ENCODE results near the gene VTA1.
"Not testable (repeated sequence)": the region's sequence is repeated elsewhere in the genome, so short reads cannot be mapped to it uniquely, and the experiment has no call there.

VTA1 gene

DNA sequence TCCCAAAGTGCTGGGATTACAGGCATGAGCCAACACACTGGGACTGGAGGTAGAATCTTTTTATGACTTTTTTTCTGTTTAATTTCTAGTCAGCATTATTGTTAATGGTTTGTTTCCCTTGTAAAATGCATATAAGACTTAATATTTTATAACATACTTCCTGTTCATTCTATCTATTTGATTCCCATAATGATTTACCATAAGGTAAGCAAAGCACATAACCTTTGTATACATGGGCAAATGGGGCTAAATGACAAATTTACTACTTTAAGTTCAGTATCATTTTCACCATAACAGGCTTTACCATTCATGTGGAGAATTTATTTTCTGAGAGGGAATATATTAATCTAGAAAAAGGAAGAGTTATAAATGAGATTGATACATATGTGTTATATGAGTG lies 24.3 kb downstream of the VTA1 start:
- DNase-seq (ENCODE audit: low read depth) = no peak

DNA sequence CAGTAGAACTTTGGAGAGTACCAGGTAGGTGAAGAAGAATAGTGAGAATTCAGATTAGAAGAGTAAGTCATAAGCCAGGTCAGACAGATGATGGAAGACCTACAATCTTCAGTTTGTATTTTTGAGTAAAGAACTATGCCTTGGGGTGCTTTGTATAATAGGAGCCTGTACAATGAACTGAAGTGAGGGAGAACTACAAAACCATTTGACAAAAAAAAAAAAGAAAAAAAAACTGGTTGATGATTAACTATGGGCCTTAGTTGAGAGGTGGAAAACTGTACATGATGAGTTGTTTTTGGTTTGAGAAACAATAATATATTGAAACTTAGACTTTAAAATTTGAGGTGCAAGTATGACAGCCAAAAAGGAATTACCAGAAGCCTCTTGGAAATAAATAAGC lies 25.7 kb downstream of the VTA1 start:
- no peak for DNase-seq (ENCODE audit: low read depth)

DNA sequence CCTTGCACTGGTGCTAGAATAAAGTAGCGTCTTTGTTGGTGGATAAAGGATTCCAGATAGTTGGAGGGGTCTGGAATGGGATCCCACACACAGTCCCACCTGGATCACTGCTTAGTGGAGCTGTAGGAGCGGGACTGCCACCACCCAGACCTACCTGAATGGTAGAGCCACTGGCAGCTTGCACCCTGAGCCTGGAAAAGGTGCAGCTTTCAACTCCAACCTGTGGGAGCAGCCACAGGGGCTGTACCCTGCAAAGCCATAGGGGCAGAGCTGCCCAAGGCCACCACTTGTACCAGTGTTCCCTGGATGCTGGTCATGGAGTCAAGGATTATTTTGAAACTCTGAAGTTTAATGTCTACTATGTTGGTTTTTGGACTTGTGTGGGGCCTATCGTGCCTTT lies 26.9 kb downstream of the VTA1 start:
- DNase-seq (ENCODE audit: low read depth) = no peak

- DNase-seq (ENCODE audit: low read depth) = no peak
These were observed 27.6 kb downstream of the VTA1 start for GRCh38 chr6:142174703-142175102.

DNA sequence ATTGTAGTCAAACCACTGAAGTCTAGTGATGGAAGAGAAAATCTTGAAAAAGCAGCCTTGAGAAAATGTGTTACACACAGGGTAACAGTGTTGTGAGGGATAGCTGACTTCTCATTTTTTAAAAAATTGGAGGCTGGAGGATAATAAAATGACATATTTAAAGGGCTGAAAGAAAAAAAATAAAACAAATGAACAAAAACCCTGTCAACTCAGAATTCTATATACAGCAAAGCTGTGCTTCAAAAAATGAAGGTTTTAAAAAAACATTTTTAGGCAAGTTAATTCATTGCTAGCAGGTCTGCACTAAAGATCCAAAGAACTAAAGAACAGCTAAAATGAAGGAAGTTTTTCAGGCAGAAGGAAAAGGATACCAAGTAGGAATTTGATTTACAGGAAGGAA lies 31.1 kb downstream of the VTA1 start:
- no peak for DNase-seq (ENCODE audit: low read depth)

GRCh38 chr6:142182004-142182403 lies 34.9 kb downstream of the VTA1 start:
- DNase-seq (ENCODE audit: low read depth) = no peak

GRCh38 chr6:142183351-142183750 lies 36.3 kb downstream of the VTA1 start:
- no peak for DNase-seq (ENCODE audit: low read depth)

- DNase-seq (ENCODE audit: low read depth) = no peak
These were observed 37.2 kb downstream of the VTA1 start for GRCh38 chr6:142184307-142184706.

- DNase-seq (ENCODE audit: low read depth) = no peak
These were observed 38.6 kb downstream of the VTA1 start for GRCh38 chr6:142185641-142186040.

DNA sequence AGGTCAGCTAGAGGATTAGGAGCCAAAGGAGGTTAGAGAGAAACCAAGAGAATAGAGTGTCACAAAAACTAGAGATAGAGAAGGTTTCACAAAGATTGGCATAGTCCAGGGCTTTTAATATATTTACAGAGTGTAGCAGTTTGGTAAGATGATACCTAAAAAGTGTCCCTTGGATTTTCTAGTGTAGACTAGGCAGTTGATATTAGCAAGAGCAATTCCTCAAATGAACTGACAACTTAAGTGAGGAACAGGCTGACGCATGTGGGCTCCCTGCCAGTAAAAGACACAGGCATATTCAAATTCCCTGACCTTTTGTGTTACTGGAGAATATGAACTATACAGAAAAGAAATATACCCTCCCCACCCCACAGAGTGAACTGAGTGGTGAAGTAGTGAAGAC lies 40.1 kb downstream of the VTA1 start:
- no peak for DNase-seq (ENCODE audit: low read depth)

GRCh38 chr6:142188341-142188740 lies 41.3 kb downstream of the VTA1 start:
- not testable (repeated sequence) for DNase-seq (ENCODE audit: low read depth)

- DNase-seq (ENCODE audit: low read depth) = no peak
These were observed 42.0 kb downstream of the VTA1 start for GRCh38 chr6:142189057-142189456.

DNA sequence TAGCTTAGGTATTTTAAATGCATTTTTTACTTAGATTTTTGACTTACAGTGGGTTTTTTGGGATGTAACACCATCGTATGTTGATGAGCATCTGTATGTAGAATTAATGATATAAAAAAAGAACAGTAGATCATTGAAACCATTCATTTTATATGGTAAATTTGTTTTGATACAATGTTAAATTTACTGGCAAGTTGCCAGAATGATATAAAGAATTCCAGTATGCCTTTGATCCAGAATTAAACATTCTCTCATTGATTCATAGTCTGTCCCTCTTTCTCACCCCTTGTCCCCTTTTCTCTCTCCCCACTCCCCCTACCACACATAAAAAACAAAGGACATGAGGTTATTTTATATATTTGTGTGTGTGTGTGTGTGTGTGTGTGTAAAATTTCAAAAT lies 45.3 kb downstream of the VTA1 start:
- DNase-seq (ENCODE audit: low read depth) = no peak

DNA sequence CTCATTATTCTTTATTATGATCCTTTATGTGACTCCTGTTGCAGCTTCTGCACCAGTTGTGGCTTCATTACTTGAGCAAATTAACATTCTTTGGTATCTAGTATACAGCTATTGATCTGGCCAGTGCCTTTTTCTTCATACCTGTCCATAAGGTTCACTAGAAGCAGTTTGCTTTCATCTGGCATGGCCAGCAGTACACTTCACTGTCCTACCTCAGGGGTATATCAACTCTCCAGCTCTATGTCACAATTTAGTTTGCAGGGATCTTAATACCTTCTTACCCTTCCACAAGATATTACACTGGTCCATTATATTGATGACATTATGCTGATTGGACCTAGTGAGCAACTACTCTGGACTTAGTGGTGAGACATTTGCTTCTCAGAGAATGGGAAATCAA lies 46.6 kb downstream of the VTA1 start:
- no peak for DNase-seq (ENCODE audit: low read depth)

GRCh38 chr6:142195862-142196541 lies 48.9 kb downstream of the VTA1 start:
- no peak for DNase-seq (ENCODE audit: low read depth)

- DNase-seq (ENCODE audit: low read depth) = no peak
These were observed 54.0 kb downstream of the VTA1 start for GRCh38 chr6:142200846-142201628.

- peak; percentile 13 for DNase-seq (ENCODE audit: low read depth)
These were observed 60.3 kb downstream of the VTA1 start for GRCh38 chr6:142207265-142207877.

DNA sequence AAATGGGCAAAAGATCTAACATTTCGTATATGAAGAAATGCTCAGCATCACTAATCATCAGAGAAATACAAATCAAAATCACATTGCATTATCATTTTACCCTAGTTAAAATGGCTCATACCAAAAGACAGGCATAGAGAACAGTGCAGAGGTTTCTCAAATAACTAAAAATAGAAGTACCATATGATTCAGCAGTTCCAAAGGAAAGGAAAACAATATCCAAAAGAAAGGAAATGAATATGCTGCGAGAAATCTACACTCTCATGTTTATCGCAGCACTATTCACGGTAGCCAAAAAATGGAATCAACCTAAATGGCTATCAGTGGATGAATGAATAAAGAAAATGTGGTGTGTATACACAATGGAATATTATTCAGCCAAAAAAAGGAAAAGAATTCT lies 63.5 kb downstream of the VTA1 start:
- DNase-seq (ENCODE audit: low read depth) = no peak

DNA sequence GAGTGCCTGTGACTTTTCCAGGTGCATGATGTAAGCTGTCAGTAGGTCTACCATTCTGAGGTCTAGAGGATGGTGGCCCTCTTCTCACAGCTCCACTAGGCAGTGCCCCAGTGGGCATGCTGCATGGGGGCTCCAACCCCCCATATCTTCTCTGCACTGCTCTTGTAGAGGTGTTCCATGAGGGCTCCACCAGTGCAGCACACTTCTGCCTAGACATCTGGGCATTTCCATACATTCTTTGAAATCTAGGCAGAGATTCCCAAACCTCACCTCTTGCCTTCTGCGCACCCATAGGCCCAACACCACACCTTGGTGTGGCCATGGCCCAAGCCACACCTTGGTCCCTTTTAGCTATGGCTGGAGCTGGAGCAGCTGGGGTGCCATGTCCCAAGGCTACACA lies 66.3 kb downstream of the VTA1 start:
- no peak for DNase-seq (ENCODE audit: low read depth)

DNA sequence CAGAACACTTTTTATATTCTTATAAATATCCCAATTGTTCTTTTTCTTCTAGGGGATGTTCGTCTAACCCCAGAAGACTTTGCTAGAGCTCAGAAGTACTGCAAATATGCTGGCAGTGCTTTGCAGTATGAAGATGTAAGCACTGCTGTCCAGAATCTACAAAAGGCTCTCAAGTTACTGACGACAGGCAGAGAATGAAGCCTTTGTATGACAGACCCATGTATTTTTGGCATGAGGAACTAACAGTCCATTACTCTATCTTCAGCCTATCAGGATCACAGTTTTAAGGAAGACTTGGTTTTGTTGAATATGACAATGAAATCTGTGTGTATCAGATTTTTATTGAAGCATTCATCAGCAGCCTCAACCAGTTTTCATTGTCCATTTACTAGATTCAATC lies 71.4 kb downstream of the VTA1 start:
- DNase-seq (ENCODE audit: low read depth) = no peak

DNA sequence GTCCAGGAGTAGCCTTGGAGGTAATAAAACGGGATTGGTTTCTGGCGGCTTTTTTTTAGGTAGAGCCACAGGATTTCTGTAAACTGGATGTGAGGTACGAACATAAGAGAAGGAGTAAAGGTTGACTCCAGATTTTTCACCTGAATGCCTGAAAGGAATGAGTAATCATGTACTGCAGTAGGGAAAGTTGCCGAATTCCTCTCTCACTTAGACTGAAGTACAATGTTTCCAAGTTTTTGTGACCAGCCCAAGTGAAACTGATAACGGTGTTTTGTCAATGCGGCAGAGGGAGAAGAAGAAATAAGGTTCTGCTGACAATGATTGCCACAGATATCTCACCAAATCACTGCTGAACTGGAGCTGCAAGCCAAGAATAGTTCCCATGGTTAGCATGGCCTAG lies 75.0 kb downstream of the VTA1 start:
- no peak for DNase-seq (ENCODE audit: low read depth)

- DNase-seq (ENCODE audit: low read depth) = no peak
These were observed 76.9 kb downstream of the VTA1 start for GRCh38 chr6:142223938-142224337.

DNA sequence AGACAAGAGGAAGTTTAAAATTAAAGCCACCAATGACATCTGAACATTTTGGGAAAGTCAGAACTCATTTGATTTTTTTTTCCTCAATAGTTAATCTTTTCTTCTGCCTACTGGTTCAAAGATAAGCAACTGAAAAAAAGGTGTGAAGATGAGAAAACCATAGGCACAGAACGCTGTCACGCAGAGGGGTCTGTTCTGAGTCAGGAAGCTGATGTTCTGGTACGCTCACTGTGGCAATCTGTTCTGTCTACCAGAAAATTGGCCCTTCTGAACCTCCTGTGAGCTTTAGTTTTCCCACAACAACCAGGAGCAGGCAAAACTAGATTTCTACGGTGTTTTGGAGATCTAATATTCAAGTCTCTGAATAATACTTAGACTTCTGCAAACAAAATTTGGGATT lies 78.1 kb downstream of the VTA1 start:
- DNase-seq (ENCODE audit: low read depth) = no peak
